ENCODE measurements around the gene KCNA10.

KCNA10 gene

GRCh38 chr1:110519125-110519810 lies at the start of gene KCNA10:
TSS of gene KCNA10 (minus strand) at chr1:110519175. CDS start at chr1:110518787, 388 bp downstream.
- no peak for DNase-seq

DNA sequence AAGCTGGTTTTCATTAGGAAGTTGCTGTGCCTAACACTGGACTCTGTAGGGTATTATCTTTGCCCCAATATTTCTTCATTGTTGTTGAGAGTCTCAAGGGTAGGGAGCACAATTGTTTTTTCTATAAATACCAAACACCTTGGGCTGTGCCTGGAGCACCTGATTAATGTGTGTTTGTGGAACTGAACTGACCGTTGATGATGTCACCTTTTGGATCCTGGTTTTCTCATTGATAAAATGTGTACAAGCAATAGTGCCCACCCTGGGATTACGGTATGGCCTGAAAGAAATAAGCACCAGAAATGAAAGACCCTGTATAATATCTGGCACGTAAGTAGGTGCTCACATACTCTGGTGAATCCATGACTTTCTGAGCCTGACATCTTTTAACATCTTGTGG lies 47.9 kb upstream of the KCNA10 start:
- no peak for DNase-seq

DNA sequence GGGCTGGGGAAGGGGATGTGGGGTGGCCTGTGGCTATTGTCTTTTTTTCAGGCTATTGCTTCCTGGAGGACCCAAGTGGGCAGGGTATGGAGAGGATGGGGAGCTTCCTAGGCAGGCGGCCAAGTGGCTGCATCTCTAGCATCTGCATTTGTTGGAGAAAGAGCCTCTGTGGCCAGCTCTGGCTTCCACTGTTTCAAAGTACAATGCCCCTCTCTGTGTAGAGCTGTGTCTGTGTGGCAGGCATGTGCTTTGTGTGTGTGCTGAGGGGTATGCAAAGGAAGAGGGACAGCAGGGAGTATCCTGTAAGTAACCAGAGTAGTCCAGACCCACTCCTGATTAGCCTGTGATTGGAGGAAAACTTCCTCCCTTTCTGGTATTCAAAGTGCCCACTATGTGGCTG lies 46.6 kb upstream of the KCNA10 start:
- DNase-seq: peak; percentile 84 to 87

- no peak for DNase-seq
Observed at GRCh38 chr1:110563089-110563488, 44.1 kb upstream of the KCNA10 start.

DNA sequence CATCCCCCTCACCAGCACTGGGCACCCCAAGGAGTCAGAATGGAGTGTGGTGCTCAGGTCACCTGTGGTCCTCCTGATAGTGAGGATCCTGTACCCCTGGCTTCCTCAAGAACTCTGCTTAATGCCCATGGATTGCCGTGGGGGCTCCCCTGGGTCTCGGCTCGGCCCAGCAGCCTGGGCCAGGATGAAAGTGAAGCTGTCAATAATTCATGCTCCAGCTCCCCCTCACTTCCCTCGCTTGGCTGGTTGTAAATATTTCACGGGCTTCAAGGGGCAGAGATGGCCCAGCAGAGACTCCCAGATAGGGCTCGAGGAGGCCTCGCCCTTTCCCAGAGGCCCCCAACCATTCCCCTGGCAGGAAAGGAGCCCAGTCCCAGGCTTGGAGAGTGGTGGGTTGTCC lies 42.6 kb upstream of the KCNA10 start:
- no peak for DNase-seq

DNA sequence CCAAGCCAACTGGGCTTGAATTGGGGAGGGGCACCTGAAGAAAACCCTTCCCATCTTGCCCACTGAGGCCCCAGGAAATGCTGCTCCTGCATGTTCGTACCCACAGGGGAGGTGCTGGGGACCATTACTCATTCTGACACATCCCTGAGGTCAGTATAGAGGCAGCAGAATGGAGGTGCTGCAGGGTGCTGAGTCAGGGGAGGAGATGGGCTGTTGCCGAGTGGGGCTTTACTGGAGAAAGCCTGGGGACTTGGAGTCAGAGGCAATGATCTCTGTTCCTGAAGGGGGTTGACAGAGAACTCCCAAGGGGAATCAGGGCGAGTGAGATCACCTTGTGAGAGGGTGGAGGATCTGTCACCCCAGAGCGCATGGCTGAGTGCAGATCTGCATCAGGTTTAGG lies 40.2 kb upstream of the KCNA10 start:
- DNase-seq: no peak

- DNase-seq: no peak
Observed at GRCh38 chr1:110557481-110557880, 38.5 kb upstream of the KCNA10 start.

DNA sequence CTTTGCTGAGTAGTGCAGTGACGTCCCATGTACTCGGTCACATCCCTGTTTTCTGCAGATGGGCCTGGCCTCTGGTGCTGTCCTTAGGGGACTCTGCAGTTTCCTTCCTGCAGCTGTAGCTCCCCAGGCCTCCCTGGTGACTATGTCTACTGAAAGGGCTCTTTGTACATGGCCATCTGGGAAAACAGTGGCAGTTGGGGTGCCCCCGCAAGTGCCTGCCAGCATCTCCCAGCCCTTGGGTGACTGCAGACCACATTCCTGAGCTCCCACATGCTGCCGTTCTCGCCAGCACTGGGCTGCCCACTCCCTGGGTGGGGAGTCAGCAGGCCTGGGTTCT lies 37.5 kb upstream of the KCNA10 start:
- DNase-seq: peak; percentile 94 to 97

GRCh38 chr1:110555807-110556470 lies 37.0 kb upstream of the KCNA10 start:
- DNase-seq: peak; percentile 94 to 97

DNA sequence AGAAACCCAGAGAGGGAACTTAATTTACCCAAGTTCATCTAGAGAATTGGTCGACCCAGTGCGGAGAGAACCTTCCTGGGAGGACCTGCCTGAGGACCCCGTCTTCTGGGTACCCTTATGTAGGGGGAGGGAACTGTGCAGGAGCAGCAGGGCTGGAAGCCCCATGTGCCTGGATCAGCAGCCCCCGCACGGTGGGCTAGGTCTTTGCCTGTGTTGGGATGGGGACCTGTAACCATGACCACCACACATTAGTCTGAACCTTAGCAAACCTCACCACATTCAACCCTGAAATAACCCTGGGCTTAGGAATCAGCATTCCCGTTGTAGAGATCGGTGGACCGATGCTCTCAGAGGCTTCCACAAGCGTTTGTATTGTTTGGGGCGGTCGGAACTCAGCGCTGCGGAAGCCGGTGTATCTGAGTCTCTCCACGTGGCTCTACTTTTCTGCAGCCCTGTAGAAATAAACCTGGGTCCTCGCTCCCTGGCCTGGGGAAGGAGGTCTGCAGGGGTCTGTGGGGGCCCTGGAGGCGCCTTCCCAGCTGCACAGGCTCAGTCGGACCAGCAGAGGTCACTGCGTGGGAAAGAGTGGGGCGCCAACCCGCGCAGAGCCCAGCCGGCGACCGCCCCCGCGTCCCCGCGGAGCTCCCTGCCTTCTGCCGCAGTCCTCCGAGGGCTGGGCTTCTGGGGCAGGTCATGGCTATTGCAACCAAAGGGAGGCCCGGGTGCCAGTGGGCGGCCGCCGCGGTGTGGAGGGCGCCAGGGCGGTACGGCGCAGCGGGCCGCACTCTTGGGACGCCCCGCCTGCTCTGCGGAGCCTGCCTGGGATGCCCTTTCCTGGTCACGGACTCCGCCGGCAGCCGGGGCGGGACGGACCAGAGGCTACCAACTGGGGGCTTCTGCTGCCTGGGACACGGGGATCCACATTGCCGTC lies 36.2 kb upstream of the KCNA10 start:
- peak; percentile 14 to 69 for DNase-seq

DNA sequence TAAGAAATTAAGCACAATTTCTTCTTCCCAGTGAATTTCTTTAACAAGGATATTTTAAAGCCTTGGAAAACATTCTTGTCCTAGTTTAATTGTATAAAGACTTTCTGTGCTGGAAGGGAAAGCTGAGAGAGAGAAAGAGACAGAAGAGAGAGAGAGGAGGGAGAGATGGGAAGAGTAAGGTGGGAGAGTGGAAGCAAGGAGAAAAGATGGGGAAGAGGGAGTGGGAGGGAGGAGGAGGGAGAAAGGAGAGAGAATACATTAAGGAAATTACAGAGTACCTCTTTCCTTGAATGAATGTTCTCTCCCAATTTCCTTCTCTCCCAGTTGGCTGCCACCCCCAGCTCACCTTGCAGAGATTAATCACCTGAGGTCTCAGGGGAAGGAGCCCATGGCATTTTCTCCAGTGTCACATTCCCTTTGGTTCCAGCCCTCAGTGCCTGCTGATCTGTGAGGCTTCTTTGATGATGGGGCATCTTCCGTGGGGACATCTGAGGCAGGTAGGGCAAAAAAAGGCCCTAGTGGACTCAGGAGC lies 32.4 kb upstream of the KCNA10 start:
- DNase-seq: no peak

GRCh38 chr1:110549831-110550230 lies 30.9 kb upstream of the KCNA10 start:
- DNase-seq: no peak

DNA sequence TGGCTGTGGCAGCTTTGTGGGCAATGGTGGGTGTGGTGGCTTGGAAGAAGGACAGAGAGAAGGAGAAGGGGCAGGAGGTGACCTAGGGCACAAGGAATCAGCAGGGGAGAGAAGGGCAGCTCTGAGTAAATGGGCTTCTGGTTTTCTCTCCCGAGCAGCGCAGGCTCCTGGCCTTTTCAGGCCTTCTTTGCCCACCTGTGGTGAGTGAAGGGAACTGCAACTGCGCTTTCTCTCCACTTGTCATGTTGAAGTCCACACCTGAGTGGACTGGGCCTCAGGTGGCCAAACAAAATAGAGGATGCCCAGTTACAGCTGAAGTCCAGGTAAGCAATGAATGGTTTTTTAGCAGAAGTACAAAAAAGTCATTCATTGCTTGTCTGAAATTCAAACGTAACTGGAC lies 29.4 kb upstream of the KCNA10 start:
- DNase-seq: peak in 1 of 2 donors; percentile 9

GRCh38 chr1:110547017-110547416 lies 28.0 kb upstream of the KCNA10 start:
- no peak for DNase-seq

GRCh38 chr1:110545492-110545891 lies 26.5 kb upstream of the KCNA10 start:
- no peak for DNase-seq

DNA sequence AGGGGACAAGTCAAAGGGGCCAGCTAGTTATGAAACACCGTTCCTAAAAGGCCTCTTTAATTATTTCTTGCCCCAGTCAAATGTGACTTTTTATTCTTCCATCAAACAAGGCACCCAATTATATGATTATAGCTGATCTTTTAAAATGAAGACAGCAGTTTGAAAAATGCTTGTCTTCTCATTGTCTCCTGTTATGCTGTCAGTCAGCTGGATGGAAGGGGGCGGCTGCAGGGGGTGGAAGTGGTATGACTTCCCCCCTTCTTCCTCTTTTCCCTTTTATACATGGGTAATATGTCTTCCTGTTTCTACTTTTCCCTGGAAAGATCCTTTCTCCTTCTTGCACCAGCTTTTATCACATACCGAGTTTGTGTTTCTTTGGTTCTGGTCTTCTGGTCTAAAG lies 25.8 kb upstream of the KCNA10 start:
- DNase-seq: no peak

DNA sequence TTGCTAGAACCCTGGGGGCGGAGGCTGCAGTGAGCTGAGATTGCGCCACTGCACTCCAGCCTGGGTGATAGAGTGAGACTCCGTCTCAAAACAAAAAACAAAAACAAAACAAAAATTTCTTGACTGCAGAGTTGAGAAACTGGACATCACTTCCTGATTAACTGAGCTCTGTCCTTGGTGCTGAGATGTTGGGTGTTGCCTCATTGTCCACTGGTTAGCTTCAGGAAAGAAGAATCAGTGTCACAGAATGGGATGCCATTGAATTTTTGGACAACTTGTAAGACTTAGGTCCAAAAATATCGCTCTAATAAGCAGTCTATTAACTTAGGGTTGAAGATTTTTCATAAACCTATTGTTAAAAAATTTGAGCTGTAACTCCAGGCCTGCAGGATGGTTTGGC lies 23.8 kb upstream of the KCNA10 start:
- no peak for DNase-seq

DNA sequence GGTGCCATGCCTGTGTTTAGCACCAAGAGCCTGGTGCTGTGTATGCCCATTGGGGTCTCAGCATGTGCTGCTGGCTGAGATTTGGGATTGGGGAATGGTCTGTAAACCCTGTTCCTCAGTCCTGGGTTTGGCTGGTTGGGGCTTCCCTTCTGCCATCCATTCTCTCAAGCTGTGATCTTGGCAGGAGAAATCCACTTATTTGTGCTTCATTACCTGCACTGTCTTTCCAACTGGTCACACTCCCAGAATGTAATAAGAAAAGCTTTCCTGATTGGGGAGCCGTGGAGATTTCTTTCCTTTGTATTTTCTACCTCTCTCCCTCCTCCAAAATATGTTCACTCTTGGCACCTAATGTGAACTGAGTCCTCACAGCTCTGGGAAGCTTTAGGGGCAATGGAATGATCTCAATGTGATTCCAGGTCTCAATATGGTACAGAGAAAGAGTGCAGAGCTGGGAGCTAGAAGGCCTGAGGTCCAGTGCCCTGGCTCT lies 23.0 kb upstream of the KCNA10 start:
- no peak for DNase-seq

DNA sequence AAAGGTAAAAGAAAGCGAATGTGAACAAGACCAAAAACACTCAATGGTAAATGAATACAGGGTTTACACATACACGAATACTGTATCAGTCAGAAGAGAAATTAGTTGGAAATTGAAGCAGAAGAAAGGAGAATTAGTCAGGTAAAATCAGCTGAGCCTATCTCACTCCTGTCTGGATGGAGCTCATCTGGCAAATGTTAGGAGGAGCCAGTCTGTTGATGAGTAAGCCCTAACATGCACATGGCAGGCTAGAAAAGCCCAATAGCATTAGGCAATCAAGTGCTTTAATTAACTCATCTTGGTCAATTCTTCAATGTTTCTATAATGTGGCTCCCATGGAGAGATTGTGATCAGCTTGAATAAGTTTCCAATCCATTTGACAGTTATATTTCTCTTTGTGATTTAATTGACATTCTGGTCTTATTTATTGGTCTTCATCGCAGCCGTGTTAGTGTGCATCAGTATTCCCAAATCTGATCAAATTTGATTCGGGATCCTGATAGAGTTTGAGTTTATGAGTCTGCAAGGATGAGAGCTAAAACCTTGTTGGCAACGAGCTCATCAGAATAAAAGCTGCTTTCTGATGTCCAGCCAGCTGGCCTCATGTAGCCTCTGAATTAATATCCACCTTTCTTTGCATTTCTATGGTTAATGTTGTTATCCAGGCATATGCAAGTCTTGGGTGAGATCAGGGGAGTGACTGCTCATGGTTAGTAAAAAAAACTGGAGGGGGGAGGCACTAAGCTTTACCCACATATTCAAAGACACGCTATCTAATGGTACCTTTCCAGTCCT lies 22.1 kb upstream of the KCNA10 start:
- DNase-seq: no peak

DNA sequence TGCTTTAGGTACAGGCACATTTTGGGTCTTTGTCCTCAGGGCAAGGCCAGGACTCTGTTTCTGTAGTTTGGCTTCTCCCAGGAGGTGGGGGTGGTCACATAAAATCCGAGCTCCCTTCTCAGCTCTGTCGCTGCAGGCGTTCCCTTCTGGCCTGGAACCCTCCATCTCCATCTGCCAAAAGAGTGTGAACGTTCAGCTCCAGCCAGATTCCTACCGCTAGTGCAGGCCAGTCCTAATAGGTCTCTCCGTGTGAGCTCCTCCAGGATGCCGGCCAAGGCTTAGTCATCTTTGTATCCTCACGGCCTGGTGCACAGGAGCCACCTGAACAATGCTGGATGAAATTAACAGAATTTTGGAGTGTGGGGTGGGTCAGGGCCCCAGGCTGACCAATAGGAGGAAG lies 19.9 kb upstream of the KCNA10 start:
- DNase-seq: peak; percentile 15 to 16

DNA sequence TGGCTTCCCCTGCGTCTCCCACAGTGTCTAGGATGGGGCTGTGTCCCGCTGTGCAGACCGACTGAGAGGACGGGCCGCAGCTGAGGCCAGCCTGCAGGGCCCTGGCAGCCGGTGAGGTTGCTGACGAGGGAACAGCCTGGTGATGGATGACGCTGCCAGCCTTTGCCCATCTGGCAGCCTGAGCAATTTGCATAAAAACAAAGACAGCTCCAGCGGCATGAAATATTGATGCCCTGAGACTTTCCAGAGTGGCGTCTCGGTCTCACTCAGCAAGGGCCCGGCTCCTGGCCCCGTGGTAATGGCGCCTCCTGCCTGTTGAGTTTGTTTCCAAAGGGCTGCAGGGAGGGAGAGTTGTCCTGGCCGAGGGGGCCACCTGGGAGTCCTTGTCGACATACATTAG lies 19.1 kb upstream of the KCNA10 start:
- DNase-seq: peak; percentile 66 to 73

DNA sequence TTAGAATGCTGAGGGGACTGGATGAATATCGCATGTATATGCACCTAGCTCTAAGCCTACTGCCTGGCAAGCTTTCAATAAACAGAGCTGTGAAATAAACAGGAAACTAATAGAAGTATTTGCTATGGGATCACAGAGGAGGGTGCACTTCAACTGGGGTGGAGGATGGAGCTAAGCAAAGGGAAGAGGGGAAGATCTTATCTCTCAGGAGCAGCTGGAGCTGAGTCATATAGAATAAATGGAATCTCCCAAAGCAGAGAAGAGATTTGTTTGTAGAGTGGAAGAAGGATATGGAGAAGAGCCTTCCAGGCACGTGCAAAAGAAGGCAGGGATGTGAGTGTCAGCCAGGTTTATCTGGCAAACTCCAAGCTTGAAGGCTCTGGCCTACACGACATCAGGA lies 17.0 kb upstream of the KCNA10 start:
- DNase-seq: no peak
